Effector memory CD8-positive, alpha-beta T cell (primary cell): ENCODE measurements around the gene ZCCHC7.

Source experiments
- ATAC-seq: fragments of 150-1000 bp; cut with Tn5 transposase; replicated peaks from 2 replicates; pipeline ENCODE4 v1.10.0; 2021; ENCODE audit warnings: mild to moderate bottlenecking, moderate library complexity
- DNase-seq, 3 experiments: peaks; one replicate each; pipeline ENCODE4 v3.0.0; 2021
- H3K27ac Mint-ChIP-seq, 2 donors: one replicate each; pipeline ENCODE4 v1.8.0; 2022; ENCODE audit warnings: mild to moderate bottlenecking in 2 of 2, mixed read lengths in 2 of 2, moderate library complexity in 2 of 2
- H3K27me3 Mint-ChIP-seq, 2 donors: one replicate each; pipeline ENCODE4 v1.8.0; 2022; ENCODE audit warnings: mixed read lengths in 2 of 2
- H3K36me3 Mint-ChIP-seq: one replicate; pipeline ENCODE4 v1.8.0; 2022; ENCODE audit warnings: mild to moderate bottlenecking, moderate library complexity, mixed read lengths; ENCODE audit not compliant: insufficient read depth
- H3K4me1 Mint-ChIP-seq, 2 donors: one replicate each; pipeline ENCODE4 v1.8.0; 2022; ENCODE audit warnings: low read depth in 2 of 2, mixed read lengths in 2 of 2
- H3K4me3 Mint-ChIP-seq, 2 donors: one replicate each; pipeline ENCODE4 v1.8.0; 2022; ENCODE audit warnings: mild to moderate bottlenecking in 2 of 2, mixed read lengths in 2 of 2, moderate library complexity in 2 of 2
- H3K9me3 Mint-ChIP-seq, 2 donors: one replicate each; pipeline ENCODE4 v1.8.0; 2022; ENCODE audit warnings: mixed read lengths in 2 of 2

ZCCHC7 gene

GRCh38 chr9:37215381-37215780 lies 95.0 kb downstream of the ZCCHC7 start:
- no peak for ATAC-seq
- Mint-ChIP-seq H3K4me3 (no peak overlapping the region), H3K9me3 (no peaks in the 10 kb centered on the region), H3K27ac (no peak overlapping the region), H3K27me3 (no peaks in the 10 kb centered on the region), H3K36me3 (peaks cover 6% of the 10 kb centered on the region), H3K4me1 (peaks cover 11 to 19% of the 10 kb centered on the region in 2 donors)
- no peak for DNase-seq

GRCh38 chr9:37215830-37216229 lies 95.5 kb downstream of the ZCCHC7 start:
- no peaks in the 10 kb centered on the region for H3K27me3 Mint-ChIP-seq
- no peak overlapping the region for H3K4me3 Mint-ChIP-seq
- no peak overlapping the region for H3K27ac Mint-ChIP-seq
- no peaks in the 10 kb centered on the region for H3K9me3 Mint-ChIP-seq
- ATAC-seq (no peak), DNase-seq (no peak)
- peaks cover 8 to 18% of the 10 kb centered on the region in 2 donors for H3K4me1 Mint-ChIP-seq
- H3K36me3 Mint-ChIP-seq: peaks cover 6% of the 10 kb centered on the region

- no peaks in the 10 kb centered on the region for H3K27me3 Mint-ChIP-seq
- no peaks in the 10 kb centered on the region for H3K9me3 Mint-ChIP-seq
- peaks cover 2% of the 10 kb centered on the region for H3K36me3 Mint-ChIP-seq
- ATAC-seq (no peak), DNase-seq (no peak)
- no peak overlapping the region for H3K4me3 Mint-ChIP-seq
- no peak overlapping the region for H3K27ac Mint-ChIP-seq
- H3K4me1 Mint-ChIP-seq: peaks cover 5 to 21% of the 10 kb centered on the region in 2 donors
These were observed 96.8 kb downstream of the ZCCHC7 start for GRCh38 chr9:37217161-37217560.

- H3K4me1 Mint-ChIP-seq: peaks cover 3 to 15% of the 10 kb centered on the region in 2 donors
- no peak overlapping the region for H3K27ac Mint-ChIP-seq
- DNase-seq: no peak
- ATAC-seq: no peak
- H3K9me3 Mint-ChIP-seq: no peaks in the 10 kb centered on the region
- no peaks in the 10 kb centered on the region for H3K27me3 Mint-ChIP-seq
- H3K36me3 Mint-ChIP-seq: peaks cover 2% of the 10 kb centered on the region
- no peak overlapping the region for H3K4me3 Mint-ChIP-seq
These were observed 98.5 kb downstream of the ZCCHC7 start for GRCh38 chr9:37218800-37219425.

- Mint-ChIP-seq H3K9me3 (no peaks in the 10 kb centered on the region), H3K36me3 (peaks cover 2% of the 10 kb centered on the region), H3K27ac (no peak overlapping the region), H3K27me3 (no peaks in the 10 kb centered on the region), H3K4me3 (no peak overlapping the region), H3K4me1 (peaks cover 3 to 15% of the 10 kb centered on the region in 2 donors)
- no peak for ATAC-seq
- DNase-seq: no peak
These were observed 100.6 kb downstream of the ZCCHC7 start for GRCh38 chr9:37220971-37221370.

- Mint-ChIP-seq H3K27ac (no peak overlapping the region), H3K27me3 (no peaks in the 10 kb centered on the region), H3K9me3 (no peaks in the 10 kb centered on the region), H3K4me3 (no peak overlapping the region), H3K4me1 (peaks cover 3 to 15% of the 10 kb centered on the region in 2 donors), H3K36me3 (peaks cover 2% of the 10 kb centered on the region)
- ATAC-seq: no peak
- no peak for DNase-seq
These were observed 101.2 kb downstream of the ZCCHC7 start for GRCh38 chr9:37221489-37222106.

GRCh38 chr9:37229455-37229854 lies 109.1 kb downstream of the ZCCHC7 start:
- H3K9me3 Mint-ChIP-seq: no peaks in the 10 kb centered on the region
- peaks cover 4% of the 10 kb centered on the region for H3K36me3 Mint-ChIP-seq
- DNase-seq (no peak), ATAC-seq (no peak)
- H3K4me1 Mint-ChIP-seq: peaks cover 3 to 23% of the 10 kb centered on the region in 2 donors
- H3K27me3 Mint-ChIP-seq: no peaks in the 10 kb centered on the region
- H3K4me3 Mint-ChIP-seq: no peak overlapping the region
- no peak overlapping the region for H3K27ac Mint-ChIP-seq

GRCh38 chr9:37229882-37230482 lies 109.6 kb downstream of the ZCCHC7 start:
- ATAC-seq (no peak), DNase-seq (no peak)
- Mint-ChIP-seq H3K27ac (no peak overlapping the region), H3K27me3 (no peaks in the 10 kb centered on the region), H3K4me3 (no peak overlapping the region), H3K36me3 (peaks cover 4% of the 10 kb centered on the region), H3K9me3 (no peaks in the 10 kb centered on the region), H3K4me1 (peaks cover 3 to 24% of the 10 kb centered on the region in 2 donors)

- no peaks in the 10 kb centered on the region for H3K27me3 Mint-ChIP-seq
- peaks cover 6% of the 10 kb centered on the region for H3K36me3 Mint-ChIP-seq
- peaks cover 8 to 39% of the 10 kb centered on the region in 2 donors for H3K4me1 Mint-ChIP-seq
- ATAC-seq (no peak), DNase-seq (no peak)
- H3K27ac Mint-ChIP-seq: no peak overlapping the region
- H3K4me3 Mint-ChIP-seq: no peak overlapping the region
- H3K9me3 Mint-ChIP-seq: no peaks in the 10 kb centered on the region
These were observed 116.4 kb downstream of the ZCCHC7 start for GRCh38 chr9:37236822-37237221.

- Mint-ChIP-seq H3K27me3 (no peaks in the 10 kb centered on the region), H3K4me3 (no peak overlapping the region), H3K9me3 (no peaks in the 10 kb centered on the region), H3K36me3 (peaks cover 6% of the 10 kb centered on the region), H3K4me1 (peaks cover 7 to 34% of the 10 kb centered on the region in 2 donors), H3K27ac (no peak overlapping the region)
- no peak for DNase-seq
- no peak for ATAC-seq
These were observed 117.7 kb downstream of the ZCCHC7 start for GRCh38 chr9:37238122-37238521.

GRCh38 chr9:37239224-37239859 lies 119.0 kb downstream of the ZCCHC7 start:
- Mint-ChIP-seq H3K4me3 (no peak overlapping the region), H3K9me3 (no peaks in the 10 kb centered on the region), H3K36me3 (peaks cover 6% of the 10 kb centered on the region), H3K4me1 (peaks cover 5 to 28% of the 10 kb centered on the region in 2 donors), H3K27me3 (no peaks in the 10 kb centered on the region), H3K27ac (no peak overlapping the region)
- ATAC-seq (no peak), DNase-seq (no peak)

- Mint-ChIP-seq H3K27ac (no peak overlapping the region), H3K9me3 (no peaks in the 10 kb centered on the region), H3K4me3 (no peak overlapping the region), H3K27me3 (no peaks in the 10 kb centered on the region), H3K36me3 (peaks cover 6% of the 10 kb centered on the region), H3K4me1 (peaks cover 5 to 26% of the 10 kb centered on the region in 2 donors)
- DNase-seq: no peak
- ATAC-seq: no peak
These were observed 119.5 kb downstream of the ZCCHC7 start for GRCh38 chr9:37239921-37240320.

- Mint-ChIP-seq H3K36me3 (peaks cover 4% of the 10 kb centered on the region), H3K4me3 (no peak overlapping the region), H3K4me1 (peaks cover 5 to 31% of the 10 kb centered on the region in 2 donors), H3K27me3 (no peaks in the 10 kb centered on the region), H3K9me3 (no peaks in the 10 kb centered on the region), H3K27ac (no peak overlapping the region)
- ATAC-seq (no peak), DNase-seq (no peak)
These were observed 121.0 kb downstream of the ZCCHC7 start for GRCh38 chr9:37241340-37241739.

GRCh38 chr9:37242089-37242488 lies 121.7 kb downstream of the ZCCHC7 start:
- Mint-ChIP-seq H3K27me3 (no peaks in the 10 kb centered on the region), H3K4me1 (peaks cover 2 to 31% of the 10 kb centered on the region in 2 donors), H3K36me3 (peaks cover 2% of the 10 kb centered on the region), H3K27ac (no peak overlapping the region), H3K9me3 (no peaks in the 10 kb centered on the region), H3K4me3 (no peak overlapping the region)
- no peak for DNase-seq
- no peak for ATAC-seq
